Keratinocyte (primary cell): ENCODE measurements around the gene IFT22. TPM values are rescaled to one million over a fixed set of nuclear protein-coding genes. Genes with fewer than 3 reads are reported as not detected.

Experiments used
- DNase-seq: peaks from one replicate; pipeline ENCODE4 v3.0.0-alpha.2; 2011; ENCODE audit warnings: low read depth, missing footprints, low spot score
- FAIRE-seq: peaks from 2 replicates; lab custom pipeline; 2011; peaks lifted over from hg19 to GRCh38; lab: Jason Lieb, UNC
- H2AFZ ChIP-seq: 2 replicates; pipeline ENCODE4 v1.6.0; 2012; ENCODE audit warnings: low read length, control low read depth, inconsistent platforms; ENCODE audit not compliant: control insufficient read depth
- H3K27ac ChIP-seq: 2 replicates; pipeline ENCODE4 v1.5.1; 2011; ENCODE audit warnings: low read length; ENCODE audit not compliant: control insufficient read depth, insufficient read depth
- H3K27me3 ChIP-seq: 3 replicates; pipeline ENCODE4 v1.6.0; 2011; ENCODE audit warnings: low read length; ENCODE audit not compliant: control insufficient read depth, insufficient read depth; ENCODE audit errors: extremely low read depth
- H3K36me3 ChIP-seq, 2 experiments: 2 replicates in 1 of 2; 3 replicates in 1 of 2; pipeline ENCODE4 v1.5.1; 2011; ENCODE audit warnings: low read length in 2 of 2, mild to moderate bottlenecking in 1 of 2; ENCODE audit not compliant: control insufficient read depth in 2 of 2, insufficient read depth in 2 of 2; ENCODE audit errors: extremely low read depth in 1 of 2
- H3K4me1 ChIP-seq: 3 replicates; pipeline ENCODE4 v1.5.1; 2011; ENCODE audit warnings: low read length; ENCODE audit not compliant: control insufficient read depth, insufficient read depth; ENCODE audit errors: extremely low read depth
- H3K4me2 ChIP-seq: 3 replicates; pipeline ENCODE4 v1.6.0; 2011; ENCODE audit warnings: low read depth, low read length; ENCODE audit not compliant: control insufficient read depth, insufficient read depth; ENCODE audit errors: extremely low read depth
- H3K4me3 ChIP-seq, 3 experiments: fragments of 200-600 bp in 1 of 3; sonication (generic) in 1 of 3; 2 replicates in 2 of 3; 3 replicates in 1 of 3; pipeline ENCODE4 v1.5.1; 2011 to 2016; ENCODE audit warnings: low read length in 3 of 3, mild to moderate bottlenecking in 3 of 3, control low read depth in 2 of 3, inconsistent platforms in 1 of 3, low read depth in 1 of 3, mixed read lengths in 1 of 3, mixed run types in 1 of 3, moderate library complexity in 1 of 3; ENCODE audit not compliant: control insufficient read depth in 2 of 3, insufficient read depth in 2 of 3; ENCODE audit errors: extremely low read depth in 1 of 3
- H3K79me2 ChIP-seq: 2 replicates; pipeline ENCODE4 v1.6.0; 2012; ENCODE audit warnings: low read length; ENCODE audit not compliant: control insufficient read depth, insufficient read depth
- H3K9ac ChIP-seq: 3 replicates; pipeline ENCODE4 v1.6.0; 2011; ENCODE audit warnings: low read length; ENCODE audit not compliant: control insufficient read depth, insufficient read depth; ENCODE audit errors: extremely low read depth
- H3K9me1 ChIP-seq: 3 replicates; pipeline ENCODE4 v1.6.0; 2011; ENCODE audit warnings: low read length; ENCODE audit not compliant: control insufficient read depth, insufficient read depth; ENCODE audit errors: extremely low read depth
- H3K9me3 ChIP-seq: 2 replicates; pipeline ENCODE4 v1.5.1; 2012; ENCODE audit warnings: low read depth, low read length; ENCODE audit not compliant: control insufficient read depth
- H4K20me1 ChIP-seq: 3 replicates; pipeline ENCODE4 v1.6.0; 2011; ENCODE audit warnings: low read length; ENCODE audit not compliant: control insufficient read depth, insufficient read depth; ENCODE audit errors: extremely low read depth
- EZH2 ChIP-seq: IDR thresholded peaks from one replicate; pipeline ENCODE4 v1.6.1; 2012; ENCODE audit warnings: inconsistent platforms, mild to moderate bottlenecking, low read length, moderate library complexity
- dilution Hi-C: fragments of 300-500 bp; cut with MboI; formaldehyde crosslinking; loops from one replicate; pipeline ENCODE4 v1.7.0; 2020; ENCODE audit warnings: low sequenced_read_pairs; ENCODE audit not compliant: extremely low pct_ligation_motif_present
- polyA plus RNA-seq, 5 experiments: library from polyadenylated mRNA; depleted of rRNA in 3 of 5; stranded (reverse) in 3 of 5; stranded (forward) in 1 of 5; unstranded in 1 of 5; fragments of >200 nt; gene quantifications; 1 replicate in 1 of 5; 2 replicates in 3 of 5; 3 replicates in 1 of 5; pipeline versions ENCODE4 v1.2.1 to v1.2.3, GENCODE V29; 2011 to 2012; ENCODE audit warnings: missing spikeins in 2 of 5, low read depth in 1 of 5, low replicate concordance in 1 of 5
- TF ChIP-seq, protein P1 (sequence below), 3 experiments: IDR thresholded peaks in 1 of 3; conservative IDR thresholded peaks in 1 of 3; optimal IDR thresholded peaks in 1 of 3; 2 replicates in 2 of 3; 3 replicates in 1 of 3; pipeline versions ENCODE3 to v1.5.1; 2011; ENCODE audit warnings: low read length in 3 of 3, mild to moderate bottlenecking in 3 of 3, moderate library complexity in 2 of 3, control low read depth in 1 of 3, inconsistent platforms in 1 of 3; ENCODE audit not compliant: insufficient read depth in 2 of 3; ENCODE audit errors: extremely low read depth in 1 of 3

IFT22 gene
- polyA plus RNA-seq, 1 donor (not counting 4 experiments of a cell fraction or from before 2014, with no cell fraction given): 29.4 TPM

DNA sequence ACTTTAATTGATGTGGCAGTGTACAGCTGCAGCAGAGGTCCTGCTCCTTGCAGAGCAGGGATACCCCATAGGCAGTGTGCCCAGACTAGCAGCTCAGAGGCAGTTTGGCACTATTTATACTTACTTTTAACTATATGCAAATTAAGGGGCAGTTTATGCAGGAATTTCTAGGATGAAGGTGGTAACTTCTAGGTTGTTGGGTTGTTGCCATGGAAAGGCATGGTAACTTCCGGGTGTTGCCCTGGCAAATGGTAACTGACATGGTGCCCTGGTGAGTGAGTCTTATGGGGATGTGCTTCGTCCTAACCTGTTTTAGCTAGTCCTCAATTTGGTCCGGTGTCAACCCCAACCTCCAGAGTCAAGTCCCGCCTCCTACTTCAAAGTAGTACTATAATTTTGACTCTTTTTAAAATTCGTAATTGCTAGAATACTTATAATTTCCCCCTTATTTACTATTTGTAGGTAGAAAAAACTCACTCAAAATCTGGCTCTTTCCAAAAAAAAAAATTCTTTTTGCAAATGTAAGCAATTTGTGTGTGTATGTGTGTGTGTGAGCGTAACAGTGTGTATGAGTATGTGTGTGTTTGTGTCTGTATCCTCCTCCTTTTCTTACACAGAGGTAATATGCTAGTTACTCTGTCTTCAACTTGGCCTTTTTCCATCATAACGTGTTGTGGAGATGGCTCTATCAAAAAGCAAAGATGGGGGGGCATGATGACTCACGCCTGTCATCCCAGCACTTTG is 47.0 kb upstream of the IFT22 start:
- no peak overlapping the region for H3K4me3 ChIP-seq
- H3K27ac ChIP-seq: no peak overlapping the region
- DNase-seq: no peak
- H3K9me3 ChIP-seq: no peaks in the 10 kb centered on the region
- no peaks in the 10 kb centered on the region for H3K4me1 ChIP-seq
- no peaks in the 10 kb centered on the region for H4K20me1 ChIP-seq
- H2AFZ ChIP-seq: no peak overlapping the region
- H3K9ac ChIP-seq: no peak overlapping the region
- peaks cover 19% of the 10 kb centered on the region for H3K27me3 ChIP-seq
- H3K79me2 ChIP-seq: no peaks in the 10 kb centered on the region
- TF ChIP-seq, protein P1, sequence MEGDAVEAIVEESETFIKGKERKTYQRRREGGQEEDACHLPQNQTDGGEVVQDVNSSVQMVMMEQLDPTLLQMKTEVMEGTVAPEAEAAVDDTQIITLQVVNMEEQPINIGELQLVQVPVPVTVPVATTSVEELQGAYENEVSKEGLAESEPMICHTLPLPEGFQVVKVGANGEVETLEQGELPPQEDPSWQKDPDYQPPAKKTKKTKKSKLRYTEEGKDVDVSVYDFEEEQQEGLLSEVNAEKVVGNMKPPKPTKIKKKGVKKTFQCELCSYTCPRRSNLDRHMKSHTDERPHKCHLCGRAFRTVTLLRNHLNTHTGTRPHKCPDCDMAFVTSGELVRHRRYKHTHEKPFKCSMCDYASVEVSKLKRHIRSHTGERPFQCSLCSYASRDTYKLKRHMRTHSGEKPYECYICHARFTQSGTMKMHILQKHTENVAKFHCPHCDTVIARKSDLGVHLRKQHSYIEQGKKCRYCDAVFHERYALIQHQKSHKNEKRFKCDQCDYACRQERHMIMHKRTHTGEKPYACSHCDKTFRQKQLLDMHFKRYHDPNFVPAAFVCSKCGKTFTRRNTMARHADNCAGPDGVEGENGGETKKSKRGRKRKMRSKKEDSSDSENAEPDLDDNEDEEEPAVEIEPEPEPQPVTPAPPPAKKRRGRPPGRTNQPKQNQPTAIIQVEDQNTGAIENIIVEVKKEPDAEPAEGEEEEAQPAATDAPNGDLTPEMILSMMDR (optimal IDR thresholded peaks at IDR 0.05 in 1 of 3, IDR thresholded peaks at IDR 0.05 in 1 of 3, conservative IDR thresholded peaks at IDR 0.05 in 1 of 3; ENCODE audit: extremely low read depth in 1 of 3, insufficient read depth in 2 of 3, low read length in 3 of 3): no peak
- no peak for TF ChIP-seq EZH2
- no peak overlapping the region for H3K4me2 ChIP-seq
- no peaks in the 10 kb centered on the region for H3K9me1 ChIP-seq
- H3K36me3 ChIP-seq: no peaks in the 10 kb centered on the region
- dilution Hi-C loops: no loop called here
- no peak for FAIRE-seq

DNA sequence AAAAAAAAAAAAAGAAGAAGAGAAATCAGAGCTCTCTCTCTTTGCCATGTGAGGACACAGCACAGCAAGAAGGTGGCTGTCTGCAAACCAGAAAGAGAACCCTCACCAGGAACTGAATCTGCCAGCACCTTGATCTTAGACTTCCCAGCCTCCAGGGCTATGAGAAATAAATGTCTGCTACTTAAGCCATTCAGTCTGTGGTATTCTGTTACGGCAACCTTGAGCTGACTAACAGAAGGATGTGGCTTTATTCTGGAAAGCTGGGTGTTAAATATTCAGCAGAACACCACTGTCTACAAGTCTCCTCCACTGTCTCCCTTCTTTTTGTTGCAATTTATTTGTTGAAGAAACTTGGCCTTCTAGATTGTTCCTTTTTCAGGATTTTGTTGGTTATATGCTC is 46.1 kb upstream of the IFT22 start:
- H3K9me1 ChIP-seq: no peaks in the 10 kb centered on the region
- H4K20me1 ChIP-seq: no peaks in the 10 kb centered on the region
- H2AFZ ChIP-seq: no peak overlapping the region
- no peaks in the 10 kb centered on the region for H3K79me2 ChIP-seq
- H3K4me2 ChIP-seq: no peak overlapping the region
- peaks cover 16% of the 10 kb centered on the region for H3K27me3 ChIP-seq
- dilution Hi-C loops: no loop called here
- no peaks in the 10 kb centered on the region for H3K36me3 ChIP-seq
- FAIRE-seq: no peak
- no peak overlapping the region for H3K4me3 ChIP-seq
- H3K9me3 ChIP-seq: no peaks in the 10 kb centered on the region
- H3K9ac ChIP-seq: no peak overlapping the region
- no peak for DNase-seq
- TF ChIP-seq, protein P1 (optimal IDR thresholded peaks at IDR 0.05 in 1 of 3, IDR thresholded peaks at IDR 0.05 in 1 of 3, conservative IDR thresholded peaks at IDR 0.05 in 1 of 3; ENCODE audit: extremely low read depth in 1 of 3, insufficient read depth in 2 of 3, low read length in 3 of 3): no peak
- H3K4me1 ChIP-seq: no peaks in the 10 kb centered on the region
- H3K27ac ChIP-seq: no peak overlapping the region
